HG02763 (cell line): Measurements from ENCODE around the gene ABCA6.
"Not testable (repeated sequence)": the region's sequence is repeated elsewhere in the genome, so short reads cannot be mapped to it uniquely, and the experiment has no call there.

Source experiments
- ATAC-seq: cut with Tn5 transposase; IDR thresholded peaks from one replicate; pipeline ENCODE4 v1.9.1; 2021; ENCODE audit warnings: mild to moderate bottlenecking, moderate library complexity; ENCODE audit not compliant: unreplicated experiment

Gene ABCA6

DNA sequence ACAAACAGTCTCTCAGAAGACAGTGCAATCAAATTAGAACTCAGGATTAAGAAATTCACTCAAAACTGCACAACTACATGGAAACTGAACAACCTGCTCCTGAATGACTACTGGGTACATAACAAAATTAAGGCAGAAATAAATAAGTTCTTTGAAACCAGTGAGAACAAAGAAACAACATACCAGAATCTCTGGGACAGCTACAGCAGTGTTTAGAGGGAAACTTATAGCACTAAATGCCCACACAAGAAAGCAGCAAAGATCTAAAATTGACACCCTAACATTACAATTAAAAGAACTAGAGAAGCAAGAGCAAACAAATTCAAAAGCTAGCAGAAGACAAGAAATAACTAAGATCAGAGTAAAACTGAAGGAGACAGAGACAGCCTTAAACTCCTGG is 68.3 kb downstream of the ABCA6 start:
- not testable (repeated sequence) for ATAC-seq

DNA sequence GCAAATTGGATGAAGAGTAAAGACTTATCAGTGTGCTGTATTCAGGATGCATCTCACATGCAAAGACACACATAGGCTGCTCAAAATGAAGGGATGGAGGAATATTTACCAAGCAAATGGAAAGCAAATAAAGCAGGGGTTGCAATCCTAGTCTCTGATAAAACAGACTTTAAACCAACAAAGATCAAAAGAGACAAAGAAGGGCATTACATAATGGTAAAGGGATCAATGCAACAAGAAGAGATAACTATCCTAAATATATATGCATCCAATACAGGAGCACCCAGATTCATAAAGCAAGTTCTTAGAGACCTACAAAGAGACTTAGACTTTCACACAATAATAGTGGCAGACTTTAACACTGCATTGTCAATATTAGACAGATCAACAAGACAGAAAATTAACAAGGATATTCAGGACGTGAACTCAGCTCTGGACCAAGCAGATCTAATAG is 68.9 kb downstream of the ABCA6 start:
- ATAC-seq: not testable (repeated sequence)

- not testable (repeated sequence) for ATAC-seq
Observed at GRCh38 chr17:69071233-69071586, 70.5 kb downstream of the ABCA6 start.

GRCh38 chr17:69070378-69071232 is 71.1 kb downstream of the ABCA6 start:
- ATAC-seq: not testable (repeated sequence)

DNA sequence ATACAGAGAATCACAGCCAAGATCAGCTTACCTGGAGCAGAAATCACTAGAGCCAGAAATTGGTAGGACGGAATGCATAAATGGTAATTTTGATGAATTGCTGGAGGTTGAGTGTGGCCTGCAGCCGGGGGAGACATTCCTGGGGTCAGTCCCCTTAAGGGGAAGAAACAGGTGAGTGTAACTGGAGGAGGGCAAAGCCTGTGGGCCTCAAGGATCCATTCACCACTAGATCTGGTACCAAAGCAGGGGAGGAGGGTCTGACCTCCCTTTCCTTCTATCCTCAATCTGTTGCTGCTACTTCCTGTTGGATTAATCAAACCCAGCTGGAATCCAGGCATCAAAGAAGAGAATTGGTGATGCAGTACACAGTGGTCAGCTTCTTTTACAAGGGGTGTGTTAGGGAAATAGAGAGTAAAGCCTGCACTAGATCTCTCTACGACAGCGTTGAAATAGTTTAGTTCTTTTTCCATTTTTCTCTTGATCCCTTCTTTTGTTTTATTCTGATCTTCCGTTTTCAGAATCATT is 72.4 kb downstream of the ABCA6 start:
- no peak for ATAC-seq

- ATAC-seq: no peak
Observed at GRCh38 chr17:69067274-69068047, 74.2 kb downstream of the ABCA6 start.

DNA sequence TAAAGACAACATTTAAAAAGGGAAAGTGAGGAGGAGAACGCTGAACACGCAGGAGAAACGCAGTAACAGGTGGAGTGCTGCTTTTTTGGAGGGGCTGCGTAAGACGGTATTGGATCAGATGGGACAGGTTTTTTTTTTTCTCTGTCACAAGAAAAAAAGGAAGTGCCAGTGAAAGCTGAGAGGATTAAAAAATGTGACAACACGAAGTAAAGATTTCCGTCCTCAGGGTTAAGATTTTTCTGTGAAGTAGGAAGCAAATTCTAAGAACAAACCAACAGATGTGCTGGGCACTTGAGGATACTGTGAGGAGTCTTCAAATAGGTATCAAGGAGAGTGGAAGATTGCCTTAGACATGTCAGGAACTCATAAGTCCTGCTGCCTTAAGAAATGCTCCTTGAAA is 75.2 kb downstream of the ABCA6 start:
- no peak for ATAC-seq

DNA sequence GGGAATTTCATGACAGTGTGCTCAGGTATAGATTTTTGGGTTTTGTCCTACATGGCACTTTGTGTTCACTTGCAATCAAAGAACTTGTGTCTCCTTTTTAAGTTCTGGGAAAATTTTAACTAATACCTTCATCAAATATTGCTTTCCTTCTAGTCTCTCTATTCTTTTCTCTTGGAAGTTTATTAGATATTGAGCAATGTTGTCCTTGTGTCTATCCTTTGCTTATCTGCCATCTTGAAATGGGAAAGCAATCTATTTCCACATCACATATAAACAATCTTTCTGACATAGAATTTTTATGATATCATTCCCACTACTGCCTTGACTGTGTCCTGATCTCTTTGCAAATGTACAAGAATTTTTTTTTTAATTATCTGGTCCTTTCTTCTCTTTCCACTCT is 76.6 kb downstream of the ABCA6 start:
- no peak for ATAC-seq

DNA sequence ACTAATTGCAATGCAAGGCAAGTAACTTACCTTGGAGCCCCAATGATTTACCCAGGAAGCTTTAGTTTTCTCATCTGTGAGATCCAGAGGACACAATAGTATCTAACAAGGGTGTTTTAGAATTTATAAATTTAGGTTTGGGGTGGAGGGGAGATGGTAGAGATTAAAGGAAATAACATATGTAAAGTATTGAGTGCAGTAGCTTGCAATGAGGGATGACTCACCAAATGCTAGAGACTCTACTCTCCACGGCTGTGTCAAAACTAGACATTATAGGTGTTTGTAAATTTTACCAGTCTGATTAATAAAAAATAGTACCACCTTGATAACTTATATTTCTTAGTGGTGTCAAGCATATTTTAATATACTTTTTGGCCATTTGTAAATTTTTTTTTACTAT is 77.2 kb downstream of the ABCA6 start:
- no peak for ATAC-seq

DNA sequence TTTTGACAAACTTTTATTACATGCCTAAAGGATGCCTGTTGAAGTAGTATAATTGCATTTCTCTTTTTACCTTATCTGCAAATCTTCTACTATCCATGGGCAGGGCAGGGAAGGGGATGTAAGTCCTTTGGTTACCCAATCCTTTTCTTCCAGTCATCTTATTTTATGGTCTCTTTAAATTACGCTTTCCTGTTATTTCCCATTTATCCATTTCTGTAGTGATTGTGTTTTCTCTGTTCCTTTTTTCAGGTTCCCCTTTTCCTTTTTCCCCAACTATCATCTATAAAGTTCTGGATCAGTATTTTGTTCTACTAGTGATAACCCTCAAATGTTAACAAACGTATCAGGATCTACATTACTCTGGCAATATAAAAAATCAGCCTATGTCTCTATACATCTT is 77.7 kb downstream of the ABCA6 start:
- ATAC-seq: no peak

DNA sequence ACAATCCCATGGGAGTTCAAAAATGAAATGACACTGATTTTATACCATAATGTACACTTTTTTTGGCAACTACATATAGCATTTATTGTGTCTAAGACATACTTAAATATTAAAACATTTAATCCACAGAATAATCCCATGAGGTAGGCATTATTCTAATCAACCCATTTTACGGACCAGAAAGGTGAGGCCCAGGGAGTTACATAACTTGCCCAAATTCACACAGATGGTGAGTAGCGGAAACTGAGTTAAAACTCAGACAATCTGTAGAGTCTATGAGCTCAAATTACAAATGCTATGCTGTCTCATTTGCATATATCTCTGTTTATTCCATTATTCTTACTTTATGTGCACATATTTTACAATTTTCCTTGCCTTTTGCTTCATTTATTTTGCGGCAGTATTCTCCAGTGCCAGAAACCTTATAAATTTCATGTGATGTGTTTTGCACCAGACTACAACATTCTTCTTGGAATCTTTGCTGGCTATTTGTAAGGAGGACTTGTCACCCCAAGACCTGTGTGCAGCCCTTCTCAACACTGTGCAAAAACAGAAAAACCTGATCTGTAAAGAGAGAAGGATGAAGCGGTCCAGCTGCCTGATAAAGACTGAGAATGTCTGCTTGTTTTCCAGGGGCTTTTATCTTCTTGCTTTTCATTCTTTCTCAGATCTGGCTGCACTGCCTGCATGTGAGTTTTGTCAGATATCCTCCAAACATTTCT is 78.7 kb downstream of the ABCA6 start:
- ATAC-seq: no peak

GRCh38 chr17:69061721-69062556 is 79.8 kb downstream of the ABCA6 start:
- ATAC-seq: no peak

DNA sequence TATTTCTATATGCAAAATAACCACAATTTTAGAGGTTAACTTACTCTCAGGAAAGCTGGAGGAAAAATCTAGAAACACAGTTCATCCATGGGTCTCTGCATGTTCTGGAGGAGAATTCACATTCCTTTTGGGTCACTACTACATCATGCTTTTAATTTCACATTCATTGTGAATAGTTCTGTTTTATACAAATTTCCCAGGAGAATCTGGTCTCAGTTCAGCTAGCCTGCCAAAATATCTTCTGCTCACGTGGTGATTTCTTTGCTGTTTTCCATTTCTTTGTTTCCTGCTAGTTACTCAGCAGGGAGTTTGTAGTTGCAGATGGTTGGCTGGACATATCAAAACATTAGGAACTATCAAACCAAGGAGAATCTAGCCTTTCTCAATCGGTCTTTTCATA is 80.9 kb downstream of the ABCA6 start, which contains the start of gene ABCA9:
Gene ABCA9 (minus strand): TSS at position 106 of the 400 bp plus-strand sequence. CDS start 9,801 bp downstream, outside the sequence.
- ATAC-seq: no peak

DNA sequence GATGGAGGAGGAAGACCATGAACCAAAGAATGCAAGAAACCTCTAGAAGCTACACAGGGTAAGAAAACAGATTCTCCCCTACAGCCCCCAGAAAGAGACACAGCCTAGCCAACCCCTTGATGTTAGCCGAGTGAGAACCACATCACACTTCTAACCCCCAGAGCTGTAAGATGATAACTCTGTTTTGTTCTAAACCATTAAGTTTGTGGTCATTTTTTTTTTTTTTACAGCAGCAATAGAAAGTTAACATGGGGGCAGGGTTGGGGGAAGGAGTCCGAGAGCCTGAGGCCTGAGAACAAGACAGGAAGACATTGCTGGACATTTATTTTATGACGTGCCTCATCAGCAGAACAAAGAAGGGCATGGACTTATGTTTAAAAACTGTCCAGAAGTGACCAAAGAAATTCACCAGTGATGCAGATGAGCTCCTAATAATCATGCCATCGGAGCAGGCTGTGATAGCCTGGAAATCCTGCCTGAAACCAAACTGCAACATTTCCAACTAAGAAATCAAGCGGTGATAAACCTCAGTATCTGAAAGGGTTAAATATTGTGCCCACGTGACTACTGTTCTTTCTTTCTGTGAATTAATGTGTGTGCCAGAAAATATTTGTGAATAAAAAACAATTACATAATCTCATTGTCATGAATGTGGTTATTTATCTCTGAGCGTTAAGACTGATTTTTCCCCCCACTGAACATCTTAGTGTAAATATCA is 82.1 kb downstream of the ABCA6 start:
- no peak for ATAC-seq

DNA sequence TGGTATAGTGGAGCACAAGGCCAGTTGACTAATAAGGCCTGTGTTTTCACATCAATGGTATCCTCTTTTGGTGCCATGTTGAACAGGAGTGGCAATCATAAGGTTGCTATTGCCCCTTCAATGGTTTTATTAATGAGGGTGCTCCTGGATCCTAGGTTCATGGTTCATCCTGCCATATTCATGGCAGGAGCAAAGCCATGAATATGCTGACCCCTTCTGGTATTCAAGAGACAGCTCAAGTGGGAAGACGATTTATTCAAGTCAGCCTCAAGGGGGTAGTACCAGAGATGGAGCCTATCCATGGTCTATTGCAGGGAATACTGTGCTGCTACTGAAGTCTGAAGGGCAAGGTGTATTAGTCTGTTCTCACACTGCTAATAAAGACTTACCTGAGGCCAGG is 83.5 kb downstream of the ABCA6 start:
- no peak for ATAC-seq

- no peak for ATAC-seq
Observed at GRCh38 chr17:69057280-69057679, 84.4 kb downstream of the ABCA6 start.

DNA sequence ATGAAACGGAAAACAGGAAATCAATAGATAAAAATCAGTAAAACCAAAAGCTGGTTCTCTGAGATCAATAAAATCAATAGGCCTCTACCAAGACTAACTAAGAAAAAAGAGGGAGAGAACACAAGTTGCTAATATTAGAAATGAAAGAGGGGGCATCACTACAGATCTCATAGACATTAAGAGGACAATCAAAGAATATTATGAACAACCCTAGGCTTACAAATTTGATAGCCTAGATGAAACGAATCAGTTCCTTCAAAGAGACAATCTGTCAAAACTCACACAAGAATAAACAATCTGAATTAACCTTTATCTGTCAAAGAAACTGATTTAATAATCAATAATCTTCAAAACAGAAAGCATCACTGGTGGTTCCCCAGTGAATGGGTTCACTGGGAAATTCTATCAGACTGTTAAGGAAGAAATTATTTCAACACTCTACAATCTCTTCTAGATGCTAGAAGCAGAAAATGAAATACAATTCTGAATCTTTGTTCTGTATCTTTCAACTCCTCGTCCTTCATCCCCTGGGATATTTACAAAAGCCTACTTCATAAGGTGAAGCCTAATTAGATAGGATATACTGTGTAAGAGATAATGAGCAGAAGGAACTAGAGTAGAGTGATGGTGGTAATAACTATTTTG is 85.4 kb downstream of the ABCA6 start:
- ATAC-seq: no peak

- no peak for ATAC-seq
Observed at GRCh38 chr17:69055334-69055733, 86.4 kb downstream of the ABCA6 start.
